Upper lobe of left lung (tissue), 4 donors: Measurements from ENCODE around the gene CA10.

ENCODE experiments used
- POLR2A ChIP-seq, 4 donors: fragments of 450-650 bp; IDR thresholded peaks; one replicate each; pipeline ENCODE4 v1.5.1; 2016 to 2017; ENCODE audit warnings: antibody characterized with exemption in 4 of 4, mild to moderate bottlenecking in 2 of 4
- POLR2AphosphoS5 ChIP-seq, 2 donors: sonication (generic); formaldehyde crosslinking; IDR thresholded peaks; one replicate each; pipeline ENCODE4 v1.5.1; 2017; ENCODE audit warnings: antibody characterized with exemption in 2 of 2
- TF ChIP-seq, protein P1 (sequence below), 6 experiments: fragments of 450-650 bp in 4 of 6; fragments of 200-600 bp in 2 of 6; sonication (generic) in 2 of 6; IDR thresholded peaks; one replicate each; pipeline ENCODE4 v1.5.1; 2016 to 2019; ENCODE audit warnings: antibody characterized with exemption in 6 of 6

DNA sequence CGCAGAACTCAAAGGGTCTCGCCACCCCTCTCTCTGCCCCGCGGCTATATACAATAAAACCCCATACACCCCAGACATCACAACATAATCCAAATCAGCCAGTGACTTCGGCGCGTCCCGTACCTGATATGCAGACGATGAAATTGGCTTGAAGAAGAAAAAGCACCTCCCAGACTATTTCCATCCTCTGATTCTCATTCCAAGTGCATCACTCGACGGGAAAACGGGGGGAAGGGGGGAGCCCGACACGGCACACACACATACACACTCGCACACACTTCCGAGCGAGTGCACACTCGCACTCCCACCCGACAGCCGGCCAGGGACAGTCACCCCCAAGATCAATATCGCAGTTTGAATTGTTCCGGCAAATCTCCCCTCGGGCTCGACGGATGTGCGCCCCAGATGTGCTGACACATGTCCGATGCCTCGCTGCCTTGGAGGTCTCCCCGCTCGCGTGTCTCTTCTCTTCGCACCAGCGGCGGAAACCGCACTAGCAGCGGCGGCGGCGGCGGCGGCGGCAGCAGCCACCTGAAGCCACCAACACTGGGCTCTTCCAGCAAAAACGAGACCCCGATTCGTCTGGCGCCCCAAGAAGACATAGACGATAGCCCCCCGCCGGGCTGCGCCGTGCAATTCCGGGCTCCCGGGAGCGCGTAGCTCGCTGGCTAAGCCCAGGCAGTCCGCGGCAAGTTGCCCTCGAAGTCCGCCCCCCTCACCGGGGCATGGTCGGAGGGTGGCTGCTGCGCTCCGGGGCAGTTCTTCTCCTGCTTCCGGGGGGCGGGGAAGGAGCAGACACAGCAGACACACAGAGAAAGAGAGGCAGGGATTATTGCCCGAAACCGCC lies 688 bp downstream of the CA10 start:
- TF ChIP-seq POLR2A (IDR thresholded peaks at IDR 0.05) (no peak), POLR2AphosphoS5 (IDR thresholded peaks at IDR 0.05) (no peak)
- TF ChIP-seq, protein P1, sequence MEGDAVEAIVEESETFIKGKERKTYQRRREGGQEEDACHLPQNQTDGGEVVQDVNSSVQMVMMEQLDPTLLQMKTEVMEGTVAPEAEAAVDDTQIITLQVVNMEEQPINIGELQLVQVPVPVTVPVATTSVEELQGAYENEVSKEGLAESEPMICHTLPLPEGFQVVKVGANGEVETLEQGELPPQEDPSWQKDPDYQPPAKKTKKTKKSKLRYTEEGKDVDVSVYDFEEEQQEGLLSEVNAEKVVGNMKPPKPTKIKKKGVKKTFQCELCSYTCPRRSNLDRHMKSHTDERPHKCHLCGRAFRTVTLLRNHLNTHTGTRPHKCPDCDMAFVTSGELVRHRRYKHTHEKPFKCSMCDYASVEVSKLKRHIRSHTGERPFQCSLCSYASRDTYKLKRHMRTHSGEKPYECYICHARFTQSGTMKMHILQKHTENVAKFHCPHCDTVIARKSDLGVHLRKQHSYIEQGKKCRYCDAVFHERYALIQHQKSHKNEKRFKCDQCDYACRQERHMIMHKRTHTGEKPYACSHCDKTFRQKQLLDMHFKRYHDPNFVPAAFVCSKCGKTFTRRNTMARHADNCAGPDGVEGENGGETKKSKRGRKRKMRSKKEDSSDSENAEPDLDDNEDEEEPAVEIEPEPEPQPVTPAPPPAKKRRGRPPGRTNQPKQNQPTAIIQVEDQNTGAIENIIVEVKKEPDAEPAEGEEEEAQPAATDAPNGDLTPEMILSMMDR (IDR thresholded peaks at IDR 0.05) = no peak
